GM23338 (cell line): ENCODE results near the gene GFOD1. TPM values are rescaled to one million over a fixed set of nuclear protein-coding genes. Genes with fewer than 3 reads are reported as not detected.

ENCODE experiments used
- ATAC-seq: fragments of 200-7000 bp; cut with Tn5 transposase; 3 replicates; pipeline ENCODE4 v1.9.1; 2020
- DNase-seq: peaks from one replicate; pipeline ENCODE4 v3.0.0-alpha.2; 2015; ENCODE audit warnings: low spot score
- H2AFZ ChIP-seq: fragments of 200-600 bp; sonication (generic); 2 replicates; pipeline ENCODE4 v1.8.0; 2016; ENCODE audit warnings: antibody characterized with exemption, mild to moderate bottlenecking, moderate library complexity
- H3F3A ChIP-seq: fragments of 200-600 bp; sonication (generic); replicated peaks from 2 replicates; pipeline ENCODE4 v1.8.0; 2017; ENCODE audit warnings: antibody characterized with exemption, mixed run types, low read depth
- H3K27ac ChIP-seq: fragments of 200-600 bp; sonication (generic); 2 replicates; pipeline ENCODE4 v1.6.1; 2016; ENCODE audit warnings: low read depth
- H3K27me3 ChIP-seq: fragments of 200-600 bp; sonication (generic); 2 replicates; pipeline ENCODE4 v1.8.0; 2016; ENCODE audit warnings: mild to moderate bottlenecking, mixed run types, moderate library complexity; ENCODE audit not compliant: insufficient read depth
- H3K36me3 ChIP-seq: fragments of 200-600 bp; sonication (generic); 2 replicates; pipeline ENCODE4 v1.8.0; 2016; ENCODE audit warnings: mild to moderate bottlenecking; ENCODE audit not compliant: insufficient read depth
- H3K4me1 ChIP-seq: fragments of 200-600 bp; sonication (generic); 2 replicates; pipeline ENCODE4 v1.8.0; 2016; ENCODE audit warnings: mild to moderate bottlenecking, moderate library complexity; ENCODE audit not compliant: insufficient read depth
- H3K4me2 ChIP-seq: fragments of 200-600 bp; sonication (generic); 2 replicates; pipeline ENCODE4 v1.7.1; 2017; ENCODE audit warnings: mixed run types
- H3K4me3 ChIP-seq: fragments of 200-600 bp; sonication (generic); 2 replicates; pipeline ENCODE4 v1.6.1; 2016; ENCODE audit warnings: mixed run types
- H3K79me2 ChIP-seq: fragments of 200-600 bp; sonication (generic); replicated peaks from 2 replicates; pipeline ENCODE4 v1.8.0; 2017; ENCODE audit warnings: mild to moderate bottlenecking; ENCODE audit not compliant: insufficient read depth
- H3K9me2 ChIP-seq: fragments of 200-600 bp; sonication (generic); 2 replicates; pipeline ENCODE4 v1.8.0; 2017; ENCODE audit not compliant: insufficient read depth
- H4K20me1 ChIP-seq: fragments of 200-600 bp; sonication (generic); replicated peaks from 2 replicates; pipeline ENCODE4 v1.8.0; 2017; ENCODE audit warnings: mild to moderate bottlenecking; ENCODE audit not compliant: insufficient read depth
- H3K27ac Mint-ChIP-seq: 2 replicates; pipeline ENCODE4 v1.8.0; 2020; ENCODE audit warnings: inconsistent platforms, mild to moderate bottlenecking, moderate library complexity, mixed read lengths
- H3K27me3 Mint-ChIP-seq: 3 replicates; pipeline ENCODE4 v1.8.0; 2022; ENCODE audit warnings: low read depth, mild to moderate bottlenecking, moderate library complexity, mixed read lengths, inconsistent platforms; ENCODE audit not compliant: insufficient read depth, poor library complexity
- H3K36me3 Mint-ChIP-seq: 3 replicates; pipeline ENCODE4 v1.8.0; 2021; ENCODE audit warnings: low read depth, mild to moderate bottlenecking, inconsistent platforms, moderate library complexity, mixed read lengths
- H3K4me1 Mint-ChIP-seq: 3 replicates; pipeline ENCODE4 v1.8.0; 2020; ENCODE audit warnings: mild to moderate bottlenecking, inconsistent platforms, mixed read lengths
- H3K4me3 Mint-ChIP-seq: 3 replicates; pipeline ENCODE4 v1.8.0; 2021; ENCODE audit warnings: moderate library complexity, mild to moderate bottlenecking, inconsistent platforms, mixed read lengths
- H3K9me3 Mint-ChIP-seq: 3 replicates; pipeline ENCODE4 v1.8.0; 2020; ENCODE audit warnings: moderate library complexity, mild to moderate bottlenecking, inconsistent platforms, mixed read lengths
- CREB1 ChIP-seq: fragments of 250-450 bp; sonication (Bioruptor Pico); IDR thresholded peaks from 2 replicates; pipeline ENCODE4 v1.5.0; 2020; ENCODE audit warnings: low read depth, mild to moderate bottlenecking, moderate library complexity
- CTCF ChIP-seq, 2 experiments: fragments of 200-600 bp in 1 of 2; sonication (generic) in 1 of 2; conservative IDR thresholded peaks; 2 replicates each; pipeline versions ENCODE4 v1.5.1 to v1.6.1; 2016 to 2017; ENCODE audit warnings: antibody characterized with exemption in 2 of 2, low read depth in 2 of 2, mild to moderate bottlenecking in 2 of 2, moderate library complexity in 1 of 2
- ETS1 ChIP-seq: IDR thresholded peaks from 2 replicates; pipeline ENCODE4 v1.6.1; 2016; ENCODE audit warnings: antibody characterized with exemption
- EZH2 ChIP-seq: fragments of 200-600 bp; sonication (generic); IDR thresholded peaks from one replicate; pipeline ENCODE4 v1.8.0; 2017; ENCODE audit warnings: antibody characterized with exemption, mild to moderate bottlenecking, low read depth; ENCODE audit not compliant: unreplicated experiment
- JUNB ChIP-seq: IDR thresholded peaks from one replicate; pipeline ENCODE4 v1.6.1; 2016; ENCODE audit warnings: antibody characterized with exemption; ENCODE audit not compliant: unreplicated experiment
- POLR2AphosphoS5 ChIP-seq: IDR thresholded peaks from 2 replicates; pipeline ENCODE4 v1.6.1; 2016; ENCODE audit warnings: antibody characterized with exemption, low read depth
- STAT1 ChIP-seq: IDR thresholded peaks from one replicate; pipeline ENCODE4 v1.6.1; 2016; ENCODE audit warnings: antibody characterized with exemption; ENCODE audit not compliant: unreplicated experiment
- ZNF114 ChIP-seq: fragments of 250-450 bp; sonication (Bioruptor Pico); IDR thresholded peaks from 2 replicates; pipeline ENCODE4 v1.5.0; 2020; ENCODE audit warnings: mild to moderate bottlenecking, moderate library complexity
- polyA plus RNA-seq: library from polyadenylated mRNA; unstranded; fragments of >200 nt; fragmentation: Nextera tagmentation; extraction: Ambion mirVana; gene quantifications from 2 replicates; pipeline ENCODE4 v1.2.1, GENCODE V29; 2016
- total RNA-seq: library from RNA; depleted of rRNA; stranded (reverse); fragments of >200 nt; shearing (Covaris generic); gene quantifications from 2 replicates; pipeline ENCODE4 v1.2.3, GENCODE V29; 2014

The GFOD1 gene
- total and polyA plus RNA-seq, 2 experiments from 2014 or later, result 4.9 to 12.8 TPM

- H3K4me3 Mint-ChIP-seq, result no peak overlapping the region
These were observed 4.1 kb upstream of the GFOD1 start for GRCh38 chr6:13491538-13491937.

GRCh38 chr6:13490402-13490801 is 3.0 kb upstream of the GFOD1 start:
- Histone ChIP-seq H4K20me1 (no peaks in the 10 kb centered on the region), H3K27me3 (peaks cover 49% of the 10 kb centered on the region), H3K9me2 (no peaks in the 10 kb centered on the region), H3K79me2 (no peaks in the 10 kb centered on the region), H3F3A (peaks cover 11% of the 10 kb centered on the region; the same call in 1 of the 2 replicates), H3K27ac (no peak overlapping the region), H3K4me2 (no peak overlapping the region), H3K4me3 (no peak overlapping the region), H3K36me3 (no peaks in the 10 kb centered on the region), H2AFZ (no peak overlapping the region), H3K4me1 (peaks cover 12% of the 10 kb centered on the region)
- H3K9me3 Mint-ChIP-seq, result peaks cover 3% of the 10 kb centered on the region; the same call in 1 of the 3 replicates
- DNase-seq (no peak), ATAC-seq (no peak)
- no peak overlapping the region; the same call in 2 of the 3 replicates for H3K4me3 Mint-ChIP-seq
- peaks cover 33% of the 10 kb centered on the region for H3K27me3 Mint-ChIP-seq
- H3K36me3 Mint-ChIP-seq, result no peaks in the 10 kb centered on the region; the same call in 2 of the 3 replicates
- H3K4me1 Mint-ChIP-seq, result peaks cover 24% of the 10 kb centered on the region
- no peak overlapping the region for H3K27ac Mint-ChIP-seq
- TF ChIP-seq CTCF (conservative IDR thresholded peaks at IDR 0.05; ENCODE audit: low read depth in 2 of 2) (no peak), ZNF114 (CRISPR knock-in tag) (no peak), EZH2 (no peak), CREB1 (CRISPR knock-in tag) (no peak), ETS1 (no peak), STAT1 (no peak), POLR2AphosphoS5 (no peak), JUNB (no peak)

More at GRCh38 chr6:13491538-13491937, 4.1 kb upstream of the GFOD1 start:
- H3K4me1 Mint-ChIP-seq, result peaks cover 31% of the 10 kb centered on the region
- H3K9me2 ChIP-seq, result no peaks in the 10 kb centered on the region
- H3K36me3 Mint-ChIP-seq, result no peaks in the 10 kb centered on the region
- peaks cover 26% of the 10 kb centered on the region for H3K27me3 Mint-ChIP-seq
- H3K79me2 ChIP-seq, result no peaks in the 10 kb centered on the region
- TF ChIP-seq CTCF (conservative IDR thresholded peaks at IDR 0.05; ENCODE audit: low read depth in 2 of 2) (no peak), ZNF114 (CRISPR knock-in tag) (no peak)
- no peak for ATAC-seq
- DNase-seq, result no peak
- no peak overlapping the region for H2AFZ ChIP-seq
- no peaks in the 10 kb centered on the region for H4K20me1 ChIP-seq
- H3K4me2 ChIP-seq, result no peak overlapping the region
- peaks cover 39% of the 10 kb centered on the region for H3K27me3 ChIP-seq
- H3K9me3 Mint-ChIP-seq, result peaks cover 3% of the 10 kb centered on the region; the same call in 1 of the 3 replicates
- H3F3A ChIP-seq, result peaks cover 15% of the 10 kb centered on the region; the same call in 1 of the 2 replicates
- no peak overlapping the region for H3K27ac ChIP-seq
- no peaks in the 10 kb centered on the region for H3K36me3 ChIP-seq
- no peak overlapping the region for H3K27ac Mint-ChIP-seq
- H3K4me1 ChIP-seq, result peaks cover 20% of the 10 kb centered on the region
- H3K4me3 ChIP-seq, result no peak overlapping the region
